Mesenchymal stem cell (in vitro differentiated cells and primary cell): Measurements from ENCODE around the gene PATL1.
A peak's percentile ranks its signal among the peaks of the same experiment; 100 is the strongest.

ENCODE experiments used
- DNase-seq: peaks from one replicate; pipeline ENCODE4 v3.0.0-alpha.2; 2013
- H2AFZ ChIP-seq: one replicate; pipeline ENCODE4 v1.6.1; 2013; ENCODE audit warnings: low read depth, mild to moderate bottlenecking, control low read depth, inconsistent platforms, low read length, moderate library complexity
- H2AK5ac ChIP-seq: 2 replicates; pipeline ENCODE4 v1.6.1; 2013; ENCODE audit warnings: low read length, moderate library complexity, mild to moderate bottlenecking, inconsistent platforms; ENCODE audit not compliant: severe bottlenecking
- H2BK120ac ChIP-seq: one replicate; pipeline ENCODE4 v1.6.1; 2013; ENCODE audit warnings: low read depth, mild to moderate bottlenecking, inconsistent platforms, low read length, moderate library complexity
- H2BK12ac ChIP-seq, 2 experiments: one replicate each; pipeline ENCODE4 v1.6.1; 2013; ENCODE audit warnings: inconsistent platforms in 2 of 2, low read length in 2 of 2, mild to moderate bottlenecking in 2 of 2, moderate library complexity in 2 of 2, control low read depth in 1 of 2
- H2BK15ac ChIP-seq: one replicate; pipeline ENCODE4 v1.6.1; 2013; ENCODE audit warnings: mild to moderate bottlenecking, low read depth, inconsistent platforms; ENCODE audit not compliant: poor library complexity, severe bottlenecking
- H2BK5ac ChIP-seq: 2 replicates; pipeline ENCODE4 v1.6.1; 2013; ENCODE audit warnings: low read depth, mild to moderate bottlenecking, low read length, control low read depth, inconsistent platforms; ENCODE audit not compliant: poor library complexity, severe bottlenecking
- H3K14ac ChIP-seq, 2 experiments: one replicate each; pipeline ENCODE4 v1.6.1; 2013; ENCODE audit warnings: inconsistent platforms in 2 of 2, low read length in 2 of 2, control low read depth in 1 of 2, mild to moderate bottlenecking in 1 of 2, moderate library complexity in 1 of 2
- H3K18ac ChIP-seq, 2 experiments: one replicate each; pipeline ENCODE4 v1.6.1; 2013; ENCODE audit warnings: inconsistent platforms in 2 of 2, low read length in 2 of 2, control low read depth in 1 of 2, low read depth in 1 of 2, mild to moderate bottlenecking in 1 of 2
- H3K23ac ChIP-seq, 2 experiments: one replicate each; pipeline ENCODE4 v1.6.1; 2013; ENCODE audit warnings: inconsistent platforms in 2 of 2, low read length in 2 of 2, mild to moderate bottlenecking in 2 of 2, moderate library complexity in 2 of 2, control low read depth in 1 of 2
- H3K27ac ChIP-seq: 2 replicates; pipeline ENCODE4 v1.5.1; 2013; ENCODE audit warnings: mild to moderate bottlenecking, moderate library complexity, low read length, control low read depth, inconsistent platforms; ENCODE audit not compliant: poor library complexity, severe bottlenecking
- H3K27me3 ChIP-seq, 2 experiments: 2 replicates each; pipeline versions ENCODE4 v1.6.1 to v1.7.0; 2013; ENCODE audit warnings: low read length in 2 of 2, mild to moderate bottlenecking in 2 of 2, moderate library complexity in 2 of 2, control low read depth in 1 of 2, inconsistent platforms in 1 of 2; ENCODE audit not compliant: control insufficient read depth in 1 of 2, insufficient read depth in 1 of 2
- H3K36me3 ChIP-seq, 2 experiments: 2 replicates each; pipeline versions ENCODE4 v1.6.1 to v1.7.0; 2013; ENCODE audit warnings: low read length in 2 of 2, control low read depth in 1 of 2, inconsistent platforms in 1 of 2, low read depth in 1 of 2, mild to moderate bottlenecking in 1 of 2; ENCODE audit not compliant: insufficient read depth in 2 of 2, control insufficient read depth in 1 of 2
- H3K4ac ChIP-seq, 2 experiments: one replicate each; pipeline ENCODE4 v1.6.1; 2013; ENCODE audit warnings: inconsistent platforms in 2 of 2, low read length in 2 of 2, mild to moderate bottlenecking in 2 of 2, moderate library complexity in 2 of 2, control low read depth in 1 of 2, low read depth in 1 of 2
- H3K4me1 ChIP-seq: 2 replicates; pipeline ENCODE4 v1.6.1; 2013; ENCODE audit warnings: low read depth, low read length, control low read depth; ENCODE audit not compliant: control insufficient read depth, insufficient read depth
- H3K4me2 ChIP-seq: 2 replicates; pipeline ENCODE4 v1.6.1; 2013; ENCODE audit warnings: low read length, mild to moderate bottlenecking, inconsistent platforms; ENCODE audit not compliant: poor library complexity, severe bottlenecking
- H3K4me3 ChIP-seq, 2 experiments: 2 replicates each; pipeline versions ENCODE4 v1.5.1 to v1.7.0; 2013; ENCODE audit warnings: low read length in 2 of 2, mild to moderate bottlenecking in 2 of 2, control low read depth in 1 of 2, low read depth in 1 of 2; ENCODE audit not compliant: insufficient read depth in 1 of 2
- H3K79me1 ChIP-seq: replicated peaks from 2 replicates; pipeline ENCODE4 v1.6.1; 2013; ENCODE audit warnings: mild to moderate bottlenecking, control low read depth, low read length, inconsistent platforms; ENCODE audit not compliant: poor library complexity, severe bottlenecking
- H3K9ac ChIP-seq: 2 replicates; pipeline ENCODE4 v1.7.0; 2013; ENCODE audit warnings: mild to moderate bottlenecking, low read length, moderate library complexity
- H3K9me3 ChIP-seq: 2 replicates; pipeline ENCODE4 v1.7.0; 2013; ENCODE audit warnings: mild to moderate bottlenecking, low read length; ENCODE audit not compliant: control insufficient read depth
- H4K8ac ChIP-seq: one replicate; pipeline ENCODE4 v1.6.1; 2013; ENCODE audit warnings: inconsistent platforms, mild to moderate bottlenecking, low read length, moderate library complexity
- H4K91ac ChIP-seq: one replicate; pipeline ENCODE4 v1.6.1; 2013; ENCODE audit warnings: mild to moderate bottlenecking, low read length, inconsistent platforms
- WGBS: methylation state at CpG from one replicate; pipeline ENCODE4 v1.1.7; 2013; ENCODE audit warnings: mixed read lengths; 5-methylcytosine and 5-hydroxymethylcytosine counted together

PATL1 gene

GRCh38 chr11:59708537-59708936 lies 39.7 kb upstream of the PATL1 start:
- H3K4me2 ChIP-seq: no peak overlapping the region
- H2AK5ac ChIP-seq: no peak overlapping the region
- H3K4me1 ChIP-seq: peaks cover 4% of the 10 kb centered on the region
- no peak overlapping the region for H2BK12ac ChIP-seq
- H3K23ac ChIP-seq: no peak overlapping the region
- H2BK5ac ChIP-seq: no peak overlapping the region
- no peak for DNase-seq
- no peak overlapping the region for H4K8ac ChIP-seq
- no peak overlapping the region for H3K14ac ChIP-seq
- WGBS: 57% methylated on average over 1 of the region's 1 CpG
- no peak overlapping the region for H3K18ac ChIP-seq
- no peak overlapping the region for H2AFZ ChIP-seq
- no peak overlapping the region for H3K4me3 ChIP-seq
- no peak overlapping the region for H3K4ac ChIP-seq
- H4K91ac ChIP-seq: no peak overlapping the region
- no peaks in the 10 kb centered on the region for H3K79me1 ChIP-seq
- H3K36me3 ChIP-seq: no peaks in the 10 kb centered on the region
- no peaks in the 10 kb centered on the region for H3K27me3 ChIP-seq
- peak overlapping the region; percentile 86 for H3K27ac ChIP-seq
- no peak overlapping the region for H3K9ac ChIP-seq
- no peak overlapping the region for H2BK15ac ChIP-seq
- no peaks in the 10 kb centered on the region for H3K9me3 ChIP-seq
- H2BK120ac ChIP-seq: no peak overlapping the region

GRCh38 chr11:59707371-59707770 lies 38.5 kb upstream of the PATL1 start:
- peak overlapping the region; percentile 53 for H2BK5ac ChIP-seq
- peak overlapping the region; percentile 86 for H3K27ac ChIP-seq
- H4K8ac ChIP-seq: no peak overlapping the region
- no peak for DNase-seq
- H3K27me3 ChIP-seq: no peaks in the 10 kb centered on the region
- peak overlapping the region; percentile 43 for H2BK120ac ChIP-seq
- no peaks in the 10 kb centered on the region for H3K79me1 ChIP-seq
- peak overlapping the region; percentile 88 for H2AK5ac ChIP-seq
- no peak overlapping the region for H4K91ac ChIP-seq
- no peak overlapping the region for H2AFZ ChIP-seq
- peak overlapping the region in 1 of 2 experiments; percentile 4 for H3K18ac ChIP-seq
- H3K36me3 ChIP-seq: no peaks in the 10 kb centered on the region
- no peak overlapping the region for H3K23ac ChIP-seq
- no peak overlapping the region for H2BK15ac ChIP-seq
- H3K4me1 ChIP-seq: peaks cover 7% of the 10 kb centered on the region
- no CpG with 5 or more reads among the region's 1 CpG for WGBS
- no peak overlapping the region for H3K9ac ChIP-seq
- no peaks in the 10 kb centered on the region for H3K9me3 ChIP-seq
- peak overlapping the region in 1 of 2 experiments; percentile 1 for H2BK12ac ChIP-seq
- peak overlapping the region in 1 of 2 experiments; percentile 7 for H3K4me3 ChIP-seq
- H3K4me2 ChIP-seq: no peak overlapping the region
- no peak overlapping the region for H3K4ac ChIP-seq
- no peak overlapping the region for H3K14ac ChIP-seq

- Histone ChIP-seq H3K27me3 (no peaks in the 10 kb centered on the region), H3K14ac (no peak overlapping the region), H4K91ac (no peak overlapping the region), H3K4me2 (no peak overlapping the region), H2AFZ (no peak overlapping the region), H3K9ac (peak overlapping the region; percentile 30), H2BK120ac (no peak overlapping the region), H2AK5ac (no peak overlapping the region), H3K18ac (no peak overlapping the region), H3K36me3 (no peaks in the 10 kb centered on the region), H2BK15ac (no peak overlapping the region), H3K27ac (peak overlapping the region; percentile 86), H2BK5ac (peak overlapping the region; percentile 81), H3K4ac (no peak overlapping the region), H2BK12ac (no peak overlapping the region), H3K4me1 (peaks cover 7% of the 10 kb centered on the region), H4K8ac (no peak overlapping the region), H3K23ac (no peak overlapping the region), H3K79me1 (no peaks in the 10 kb centered on the region), H3K9me3 (no peaks in the 10 kb centered on the region), H3K4me3 (peak overlapping the region in 1 of 2 experiments; percentile 7)
- 12% methylated on average over 3 of the region's 5 CpGs for WGBS
- DNase-seq: peak; percentile 70
Observed at GRCh38 chr11:59706518-59707285, 37.9 kb upstream of the PATL1 start.

- H3K4me1 ChIP-seq: peaks cover 5% of the 10 kb centered on the region
Observed at GRCh38 chr11:59705294-59705693, 36.5 kb upstream of the PATL1 start.

More at GRCh38 chr11:59705294-59705693, 36.5 kb upstream of the PATL1 start:
- no peak overlapping the region for H3K23ac ChIP-seq
- no peaks in the 10 kb centered on the region for H3K27me3 ChIP-seq
- H2BK15ac ChIP-seq: no peak overlapping the region
- no peaks in the 10 kb centered on the region for H3K36me3 ChIP-seq
- H3K9me3 ChIP-seq: no peaks in the 10 kb centered on the region
- 78% methylated on average over 5 of the region's 6 CpGs for WGBS
- no peak overlapping the region for H2AK5ac ChIP-seq
- no peak overlapping the region for H2BK120ac ChIP-seq
- H3K4ac ChIP-seq: no peak overlapping the region
- H3K4me2 ChIP-seq: no peak overlapping the region
- H3K9ac ChIP-seq: no peak overlapping the region
- peak; percentile 12 for DNase-seq
- H3K14ac ChIP-seq: no peak overlapping the region
- no peak overlapping the region for H2BK5ac ChIP-seq
- H4K8ac ChIP-seq: no peak overlapping the region
- no peak overlapping the region for H3K18ac ChIP-seq
- no peak overlapping the region for H2AFZ ChIP-seq
- no peaks in the 10 kb centered on the region for H3K79me1 ChIP-seq
- H2BK12ac ChIP-seq: no peak overlapping the region
- no peak overlapping the region for H4K91ac ChIP-seq
- H3K4me3 ChIP-seq: no peak overlapping the region
- peak overlapping the region; percentile 45 for H3K27ac ChIP-seq
